SK-N-SH treated with all-trans-retinoic acid at 6 μM for 48 hours (cell line): ENCODE measurements around the gene DHH.

ENCODE experiments used
- BACH2 ChIP-seq: fragments of 250-450 bp; sonication (Bioruptor Pico); IDR thresholded peaks from 2 replicates; pipeline ENCODE4 v1.9.0; 2021; ENCODE audit warnings: mild to moderate bottlenecking, borderline replicate concordance
- CREB5 ChIP-seq: fragments of 250-450 bp; sonication (Bioruptor Pico); IDR thresholded peaks from 2 replicates; pipeline ENCODE4 v1.5.1; 2020; ENCODE audit warnings: low read depth, mild to moderate bottlenecking, moderate library complexity
- OSR1 ChIP-seq: fragments of 250-450 bp; sonication (Bioruptor Pico); IDR thresholded peaks from 2 replicates; pipeline ENCODE4 v1.8.0; 2022; ENCODE audit warnings: moderate library complexity, mild to moderate bottlenecking, inconsistent platforms
- ZNF8 ChIP-seq: fragments of 450-650 bp; formaldehyde crosslinking; IDR thresholded peaks from 2 replicates; pipeline ENCODE4 v1.5.0; 2020; ENCODE audit warnings: mild to moderate bottlenecking, moderate library complexity

GRCh38 chr12:49061157-49061650, 33.4 kb downstream of the DHH start:
- TF ChIP-seq CREB5 (CRISPR knock-in tag), result no peak
- no peak for TF ChIP-seq BACH2 (CRISPR knock-in tag)
- no peak for TF ChIP-seq OSR1 (CRISPR knock-in tag)
- no peak for TF ChIP-seq ZNF8 (CRISPR knock-in tag)
